22Rv1 (cell line): Measurements from ENCODE around the gene CNTNAP2.

ENCODE experiments used
- CTCF ChIP-seq: fragments of 450-650 bp; IDR thresholded peaks from 2 replicates; pipeline ENCODE4 v1.5.1; 2017; ENCODE audit warnings: mild to moderate bottlenecking
- ZFX ChIP-seq: fragments of 450-650 bp; IDR thresholded peaks from 2 replicates; pipeline ENCODE4 v1.6.1; 2017; ENCODE audit warnings: antibody characterized with exemption, borderline replicate concordance

GRCh38 chr7:146670532-146670931 is 553.9 kb downstream of the CNTNAP2 start:
- TF ChIP-seq CTCF (0 out of 2 replicates have a peak, but pooled peaks have one; percentile 7), ZFX (no peak)
